Activated CD4-positive, alpha-beta T cell treated with anti-CD3 and anti-CD28 coated beads, Interleukin-2, amount 10 ng/mL, durations not matched to agents 24 days and 14 days (primary cell): Measurements from ENCODE around the gene CUL1. TPM values are rescaled to one million over a fixed set of nuclear protein-coding genes. Genes with fewer than 3 reads are reported as not detected.

Experiments
- DNase-seq: peaks from one replicate; pipeline ENCODE4 v3.0.0; 2022
- H3K27ac Mint-ChIP-seq: one replicate; pipeline ENCODE4 v1.8.0; 2022; ENCODE audit warnings: mild to moderate bottlenecking, mixed read lengths
- H3K27me3 Mint-ChIP-seq: one replicate; pipeline ENCODE4 v1.8.0; 2022; ENCODE audit warnings: mixed read lengths
- H3K36me3 Mint-ChIP-seq: one replicate; pipeline ENCODE4 v1.8.0; 2022; ENCODE audit warnings: low read depth, mild to moderate bottlenecking, mixed read lengths
- H3K4me1 Mint-ChIP-seq: one replicate; pipeline ENCODE4 v1.8.0; 2021; ENCODE audit warnings: mixed read lengths
- H3K4me3 Mint-ChIP-seq: one replicate; pipeline ENCODE4 v1.8.0; 2022; ENCODE audit warnings: mild to moderate bottlenecking, moderate library complexity, mixed read lengths
- H3K9me3 Mint-ChIP-seq: one replicate; pipeline ENCODE4 v1.8.0; 2021; ENCODE audit warnings: mixed read lengths
- intact Hi-C: fragments of 100-400 bp; cut with micrococcal nuclease; formaldehyde crosslinking; loops from one replicate; pipeline ENCODE4 v1.15.1; 2023
- total RNA-seq: library from RNA; stranded (reverse); gene quantifications from 2 replicates; pipeline ENCODE4 v1.2.3, GENCODE V29; 2022

CUL1 gene
- total RNA-seq, 1 donor from 2014 or later: 82.4 TPM

- no peak for DNase-seq
- no peak overlapping the region for H3K27ac Mint-ChIP-seq
Measured at GRCh38 chr7:148733496-148733895, 34.8 kb downstream of the CUL1 start.

GRCh38 chr7:148735141-148735540 lies 36.4 kb downstream of the CUL1 start:
- Mint-ChIP-seq H3K9me3 (no peaks in the 10 kb centered on the region), H3K4me1 (peaks cover 18% of the 10 kb centered on the region), H3K27ac (no peak overlapping the region), H3K27me3 (no peaks in the 10 kb centered on the region), H3K4me3 (no peak overlapping the region), H3K36me3 (peaks cover 52% of the 10 kb centered on the region)
- intact Hi-C loops: no loop called here
- no peak for DNase-seq

More at GRCh38 chr7:148733496-148733895, 34.8 kb downstream of the CUL1 start:
- Mint-ChIP-seq H3K4me3 (no peak overlapping the region), H3K36me3 (peaks cover 45% of the 10 kb centered on the region), H3K4me1 (peaks cover 18% of the 10 kb centered on the region), H3K27me3 (no peaks in the 10 kb centered on the region), H3K9me3 (no peaks in the 10 kb centered on the region)
- intact Hi-C loops: no loop called here

GRCh38 chr7:148735967-148736366 lies 37.3 kb downstream of the CUL1 start:
- DNase-seq: no peak
- peaks cover 60% of the 10 kb centered on the region for H3K36me3 Mint-ChIP-seq
- H3K4me1 Mint-ChIP-seq: peaks cover 18% of the 10 kb centered on the region
- H3K27ac Mint-ChIP-seq: no peak overlapping the region
- H3K9me3 Mint-ChIP-seq: no peaks in the 10 kb centered on the region
- intact Hi-C loops: no loop called here
- H3K27me3 Mint-ChIP-seq: no peaks in the 10 kb centered on the region
- H3K4me3 Mint-ChIP-seq: no peak overlapping the region

- Mint-ChIP-seq H3K36me3 (peaks cover 60% of the 10 kb centered on the region), H3K27ac (no peak overlapping the region), H3K27me3 (no peaks in the 10 kb centered on the region), H3K9me3 (peaks cover 7% of the 10 kb centered on the region), H3K4me1 (peaks cover 5% of the 10 kb centered on the region), H3K4me3 (no peak overlapping the region)
- intact Hi-C loops: no loop called here
- DNase-seq: no peak
Measured at GRCh38 chr7:148738737-148739535, 40.2 kb downstream of the CUL1 start.

GRCh38 chr7:148746135-148746534 lies 47.4 kb downstream of the CUL1 start:
- Mint-ChIP-seq H3K27ac (no peak overlapping the region), H3K9me3 (peaks cover 10% of the 10 kb centered on the region), H3K36me3 (peaks cover 51% of the 10 kb centered on the region), H3K4me3 (no peak overlapping the region), H3K4me1 (peaks cover 10% of the 10 kb centered on the region), H3K27me3 (no peaks in the 10 kb centered on the region)
- no peak for DNase-seq
- intact Hi-C loops: loop anchor here (5.0 kb wide), 1 partner anchor 34 kb away; no protein-coding TSS in a partner anchor

- intact Hi-C loops: loop anchor here (5.0 kb wide), 1 partner anchor 35 kb away; no protein-coding TSS in a partner anchor
- Mint-ChIP-seq H3K36me3 (peaks cover 45% of the 10 kb centered on the region), H3K27ac (no peak overlapping the region), H3K9me3 (peaks cover 4% of the 10 kb centered on the region), H3K4me3 (no peak overlapping the region), H3K27me3 (no peaks in the 10 kb centered on the region), H3K4me1 (peaks cover 10% of the 10 kb centered on the region)
- no peak for DNase-seq
Measured at GRCh38 chr7:148747274-148747673, 48.6 kb downstream of the CUL1 start.

- Mint-ChIP-seq H3K4me1 (peaks cover 6% of the 10 kb centered on the region), H3K27me3 (no peaks in the 10 kb centered on the region), H3K27ac (no peak overlapping the region), H3K36me3 (peaks cover 35% of the 10 kb centered on the region), H3K9me3 (no peaks in the 10 kb centered on the region), H3K4me3 (no peak overlapping the region)
- DNase-seq: no peak
- intact Hi-C loops: no loop called here
Measured at GRCh38 chr7:148750442-148751355, 52.0 kb downstream of the CUL1 start.

- Mint-ChIP-seq H3K36me3 (peaks cover 45% of the 10 kb centered on the region), H3K4me3 (no peak overlapping the region), H3K27ac (no peak overlapping the region), H3K4me1 (peaks cover 4% of the 10 kb centered on the region), H3K9me3 (no peaks in the 10 kb centered on the region), H3K27me3 (no peaks in the 10 kb centered on the region)
- intact Hi-C loops: no loop called here
- no peak for DNase-seq
Measured at GRCh38 chr7:148753224-148753623, 54.5 kb downstream of the CUL1 start.

GRCh38 chr7:148754912-148755311 lies 56.2 kb downstream of the CUL1 start:
- Mint-ChIP-seq H3K27me3 (no peaks in the 10 kb centered on the region), H3K9me3 (no peaks in the 10 kb centered on the region), H3K4me3 (no peak overlapping the region), H3K27ac (no peak overlapping the region), H3K4me1 (peaks cover 4% of the 10 kb centered on the region), H3K36me3 (peaks cover 41% of the 10 kb centered on the region)
- intact Hi-C loops: no loop called here
- DNase-seq: no peak

GRCh38 chr7:148761499-148762278 lies 63.0 kb downstream of the CUL1 start:
- no peaks in the 10 kb centered on the region for H3K27me3 Mint-ChIP-seq
- H3K4me1 Mint-ChIP-seq: no peaks in the 10 kb centered on the region
- no peak overlapping the region for H3K27ac Mint-ChIP-seq
- no peaks in the 10 kb centered on the region for H3K9me3 Mint-ChIP-seq
- H3K36me3 Mint-ChIP-seq: peaks cover 41% of the 10 kb centered on the region
- DNase-seq: no peak
- no peak overlapping the region for H3K4me3 Mint-ChIP-seq
- intact Hi-C loops: no loop called here

GRCh38 chr7:148763622-148764021 lies 64.9 kb downstream of the CUL1 start:
- DNase-seq: no peak
- H3K9me3 Mint-ChIP-seq: no peaks in the 10 kb centered on the region
- H3K4me3 Mint-ChIP-seq: no peak overlapping the region
- H3K27me3 Mint-ChIP-seq: no peaks in the 10 kb centered on the region
- H3K36me3 Mint-ChIP-seq: peaks cover 39% of the 10 kb centered on the region
- intact Hi-C loops: no loop called here
- no peak overlapping the region for H3K27ac Mint-ChIP-seq
- H3K4me1 Mint-ChIP-seq: no peaks in the 10 kb centered on the region

- no peak for DNase-seq
- no peak overlapping the region for H3K4me3 Mint-ChIP-seq
- peaks cover 39% of the 10 kb centered on the region for H3K36me3 Mint-ChIP-seq
- intact Hi-C loops: loop anchor here (10.0 kb wide), 1 partner anchor 195 kb away; no protein-coding TSS in a partner anchor
- H3K27ac Mint-ChIP-seq: no peak overlapping the region
- H3K4me1 Mint-ChIP-seq: peaks cover 17% of the 10 kb centered on the region
- no peaks in the 10 kb centered on the region for H3K27me3 Mint-ChIP-seq
- no peaks in the 10 kb centered on the region for H3K9me3 Mint-ChIP-seq
Measured at GRCh38 chr7:148770004-148770403, 71.3 kb downstream of the CUL1 start.

GRCh38 chr7:148772297-148773089 lies 73.8 kb downstream of the CUL1 start:
- Mint-ChIP-seq H3K4me1 (peaks cover 19% of the 10 kb centered on the region), H3K27ac (peak overlapping the region; percentile 46), H3K4me3 (peak overlapping the region; percentile 6), H3K27me3 (no peaks in the 10 kb centered on the region), H3K36me3 (peaks cover 44% of the 10 kb centered on the region), H3K9me3 (no peaks in the 10 kb centered on the region)
- intact Hi-C loops: loop anchor here (10.0 kb wide), 1 partner anchor 198 kb away; no protein-coding TSS in a partner anchor
- no peak for DNase-seq
